GM12892 (cell line): ENCODE results near the gene RFTN1.

Source experiments
- POLR2A ChIP-seq: IDR thresholded peaks from 2 replicates; pipeline ENCODE4 v1.6.1; 2011; ENCODE audit warnings: low read depth, low read length, control low read depth
- TAF1 ChIP-seq: IDR thresholded peaks from 2 replicates; pipeline ENCODE4 v1.6.1; 2011; ENCODE audit warnings: low read depth, mild to moderate bottlenecking, control low read depth, low read length, borderline replicate concordance

GRCh38 chr3:16430717-16431630 lies 82.5 kb downstream of the RFTN1 start:
- TF ChIP-seq POLR2A (no peak; the same call in 1 of the 2 replicates), TAF1 (no peak)
